Esophagus squamous epithelium (tissue), 4 donors: ENCODE results near the gene TGFBR3L.

Experiments
- CTCF ChIP-seq, 6 experiments: fragments of 450-650 bp in 4 of 6; fragments of 200-600 bp in 2 of 6; sonication (generic) in 2 of 6; IDR thresholded peaks; one replicate each; pipeline ENCODE4 v1.5.1; 2016 to 2019; ENCODE audit warnings: antibody characterized with exemption in 6 of 6, mild to moderate bottlenecking in 4 of 6, moderate library complexity in 4 of 6
- POLR2A ChIP-seq, 4 donors: fragments of 450-650 bp; IDR thresholded peaks; one replicate each; pipeline ENCODE4 v1.6.1; 2017; ENCODE audit warnings: antibody characterized with exemption in 4 of 4, mild to moderate bottlenecking in 4 of 4, moderate library complexity in 3 of 4

- TF ChIP-seq CTCF (IDR thresholded peaks at IDR 0.05) (peak; percentile 68 to 86 (median 80)), POLR2A (IDR thresholded peaks at IDR 0.05) (no peak)
Observed at GRCh38 chr19:7925171-7925851, 10.7 kb downstream of the TGFBR3L start.
